Stimulated activated memory B cell treated with anti-CD40 and anti-IgM and Interleukin-4, amounts not matched to agents 10 μg/mL and 1 μg/mL and 100 μg/mL, for 72 hours (primary cell): ENCODE results near the gene XCL1.
A peak's percentile ranks its signal among the peaks of the same experiment; 100 is the strongest.
"Not testable (repeated sequence)": the region's sequence is repeated elsewhere in the genome, so short reads cannot be mapped to it uniquely, and the experiment has no call there.

Experiments
- ATAC-seq: fragments of 150-1000 bp; cut with Tn5 transposase; 2 replicates; pipeline ENCODE4 v1.10.0; 2021
- H3K27ac Mint-ChIP-seq: one replicate; pipeline ENCODE4 v1.8.0; 2022; ENCODE audit warnings: mild to moderate bottlenecking, mixed read lengths
- H3K27me3 Mint-ChIP-seq: one replicate; pipeline ENCODE4 v1.8.0; 2022; ENCODE audit warnings: mixed read lengths
- H3K36me3 Mint-ChIP-seq: one replicate; pipeline ENCODE4 v1.8.0; 2022; ENCODE audit warnings: mixed read lengths
- H3K4me1 Mint-ChIP-seq: one replicate; pipeline ENCODE4 v1.8.0; 2022; ENCODE audit warnings: mixed read lengths
- H3K4me3 Mint-ChIP-seq: one replicate; pipeline ENCODE4 v1.8.0; 2022; ENCODE audit warnings: mild to moderate bottlenecking, moderate library complexity, mixed read lengths
- H3K9me3 Mint-ChIP-seq: one replicate; pipeline ENCODE4 v1.8.0; 2022; ENCODE audit warnings: mixed read lengths

The XCL1 gene

GRCh38 chr1:168583571-168583970 lies 7.2 kb downstream of the XCL1 start:
- H3K4me1 Mint-ChIP-seq: no peaks in the 10 kb centered on the region
- no peak for ATAC-seq
- H3K4me3 Mint-ChIP-seq: no peak overlapping the region
- H3K27ac Mint-ChIP-seq: no peak overlapping the region
- no peaks in the 10 kb centered on the region for H3K27me3 Mint-ChIP-seq
- H3K9me3 Mint-ChIP-seq: no peaks in the 10 kb centered on the region
- H3K36me3 Mint-ChIP-seq: no peaks in the 10 kb centered on the region

GRCh38 chr1:168585191-168585590 lies 8.8 kb downstream of the XCL1 start:
- Mint-ChIP-seq H3K4me3 (no peak overlapping the region), H3K4me1 (no peaks in the 10 kb centered on the region), H3K9me3 (no peaks in the 10 kb centered on the region), H3K27ac (no peak overlapping the region), H3K36me3 (no peaks in the 10 kb centered on the region), H3K27me3 (no peaks in the 10 kb centered on the region)
- ATAC-seq: no peak

- Mint-ChIP-seq H3K36me3 (no peaks in the 10 kb centered on the region), H3K4me1 (no peaks in the 10 kb centered on the region), H3K4me3 (no peak overlapping the region), H3K9me3 (no peaks in the 10 kb centered on the region), H3K27ac (no peak overlapping the region), H3K27me3 (no peaks in the 10 kb centered on the region)
- no peak for ATAC-seq
These were observed 9.5 kb downstream of the XCL1 start for GRCh38 chr1:168585937-168586336.

- no peaks in the 10 kb centered on the region for H3K36me3 Mint-ChIP-seq
- H3K9me3 Mint-ChIP-seq: no peaks in the 10 kb centered on the region
- H3K4me1 Mint-ChIP-seq: no peaks in the 10 kb centered on the region
- H3K4me3 Mint-ChIP-seq: no peak overlapping the region
- no peak overlapping the region for H3K27ac Mint-ChIP-seq
- H3K27me3 Mint-ChIP-seq: no peaks in the 10 kb centered on the region
- ATAC-seq: no peak
These were observed 12.8 kb downstream of the XCL1 start for GRCh38 chr1:168589167-168589566.

- Mint-ChIP-seq H3K27me3 (no peaks in the 10 kb centered on the region), H3K27ac (no peak overlapping the region), H3K9me3 (peaks cover 2% of the 10 kb centered on the region), H3K4me1 (no peaks in the 10 kb centered on the region), H3K4me3 (no peak overlapping the region), H3K36me3 (no peaks in the 10 kb centered on the region)
- no peak for ATAC-seq
These were observed 14.7 kb downstream of the XCL1 start for GRCh38 chr1:168591066-168591465.

- Mint-ChIP-seq H3K4me3 (no peak overlapping the region), H3K9me3 (peaks cover 2% of the 10 kb centered on the region), H3K27ac (no peak overlapping the region), H3K4me1 (no peaks in the 10 kb centered on the region), H3K36me3 (no peaks in the 10 kb centered on the region), H3K27me3 (no peaks in the 10 kb centered on the region)
- ATAC-seq: no peak
These were observed 15.3 kb downstream of the XCL1 start for GRCh38 chr1:168591641-168592250.

GRCh38 chr1:168595403-168595802 lies 19.0 kb downstream of the XCL1 start:
- ATAC-seq, H3K27ac Mint-ChIP-seq, H3K36me3 Mint-ChIP-seq, H3K4me1 Mint-ChIP-seq, H3K4me3 Mint-ChIP-seq, H3K27me3 Mint-ChIP-seq, H3K9me3 Mint-ChIP-seq: not testable (repeated sequence)

- Mint-ChIP-seq H3K27me3 (no peaks in the 10 kb centered on the region), H3K9me3 (peaks cover 2% of the 10 kb centered on the region)
- ATAC-seq: no peak
These were observed 21.7 kb downstream of the XCL1 start for GRCh38 chr1:168598125-168598524.

GRCh38 chr1:168598892-168599291 lies 22.5 kb downstream of the XCL1 start:
- Mint-ChIP-seq H3K4me1 (no peaks in the 10 kb centered on the region), H3K27me3 (no peaks in the 10 kb centered on the region), H3K4me3 (no peak overlapping the region), H3K36me3 (no peaks in the 10 kb centered on the region), H3K9me3 (peaks cover 2% of the 10 kb centered on the region), H3K27ac (no peak overlapping the region)
- ATAC-seq: no peak

More at GRCh38 chr1:168598125-168598524, 21.7 kb downstream of the XCL1 start:
- no peaks in the 10 kb centered on the region for H3K4me1 Mint-ChIP-seq
- no peaks in the 10 kb centered on the region for H3K36me3 Mint-ChIP-seq
- no peak overlapping the region for H3K4me3 Mint-ChIP-seq
- no peak overlapping the region for H3K27ac Mint-ChIP-seq

GRCh38 chr1:168599641-168600040 lies 23.2 kb downstream of the XCL1 start:
- Mint-ChIP-seq H3K4me1 (no peaks in the 10 kb centered on the region), H3K4me3 (no peak overlapping the region), H3K36me3 (no peaks in the 10 kb centered on the region), H3K27me3 (no peaks in the 10 kb centered on the region), H3K9me3 (peaks cover 2% of the 10 kb centered on the region), H3K27ac (no peak overlapping the region)
- no peak for ATAC-seq

GRCh38 chr1:168601051-168601450 lies 24.6 kb downstream of the XCL1 start:
- no peaks in the 10 kb centered on the region for H3K27me3 Mint-ChIP-seq
- no peaks in the 10 kb centered on the region for H3K9me3 Mint-ChIP-seq
- H3K36me3 Mint-ChIP-seq: no peaks in the 10 kb centered on the region
- no peak overlapping the region for H3K4me3 Mint-ChIP-seq
- no peak overlapping the region for H3K27ac Mint-ChIP-seq
- H3K4me1 Mint-ChIP-seq: no peaks in the 10 kb centered on the region
- no peak for ATAC-seq

- Mint-ChIP-seq H3K27ac (no peak overlapping the region), H3K4me1 (no peaks in the 10 kb centered on the region), H3K36me3 (no peaks in the 10 kb centered on the region), H3K27me3 (peaks cover 4% of the 10 kb centered on the region), H3K9me3 (no peaks in the 10 kb centered on the region), H3K4me3 (no peak overlapping the region)
- ATAC-seq: peak; percentile 77
These were observed 27.2 kb downstream of the XCL1 start for GRCh38 chr1:168603501-168604110.

- no peaks in the 10 kb centered on the region for H3K4me1 Mint-ChIP-seq
- no peak overlapping the region for H3K4me3 Mint-ChIP-seq
- ATAC-seq: no peak
- peaks cover 22% of the 10 kb centered on the region for H3K27me3 Mint-ChIP-seq
- no peaks in the 10 kb centered on the region for H3K36me3 Mint-ChIP-seq
- H3K9me3 Mint-ChIP-seq: no peaks in the 10 kb centered on the region
- H3K27ac Mint-ChIP-seq: no peak overlapping the region
These were observed 29.0 kb downstream of the XCL1 start for GRCh38 chr1:168605443-168605842.

- H3K4me1 Mint-ChIP-seq: no peaks in the 10 kb centered on the region
- H3K27ac Mint-ChIP-seq: no peak overlapping the region
- peaks cover 23% of the 10 kb centered on the region for H3K27me3 Mint-ChIP-seq
- H3K9me3 Mint-ChIP-seq: no peaks in the 10 kb centered on the region
- H3K4me3 Mint-ChIP-seq: no peak overlapping the region
- H3K36me3 Mint-ChIP-seq: no peaks in the 10 kb centered on the region
- ATAC-seq: no peak
These were observed 29.7 kb downstream of the XCL1 start for GRCh38 chr1:168606096-168606495.

GRCh38 chr1:168607872-168608428 lies 31.5 kb downstream of the XCL1 start:
- Mint-ChIP-seq H3K36me3 (no peaks in the 10 kb centered on the region), H3K9me3 (no peaks in the 10 kb centered on the region), H3K27ac (no peak overlapping the region), H3K27me3 (peaks cover 24% of the 10 kb centered on the region), H3K4me3 (no peak overlapping the region), H3K4me1 (no peaks in the 10 kb centered on the region)
- no peak for ATAC-seq
